Thyroid gland (tissue), 4 donors: ENCODE data around the gene JAG1. TPM values are rescaled to one million over a fixed set of nuclear protein-coding genes. Genes with fewer than 3 reads are reported as not detected.

Source experiments
- DNase-seq, 2 donors: peaks; one replicate each; pipeline ENCODE4 v3.0.0-alpha.2; 2019
- H3K27ac ChIP-seq, 3 donors: fragments of 200-600 bp; sonication (generic); 1 replicate in 2 of 3; 2 replicates in 1 of 3; pipeline ENCODE4 v1.5.1; 2016 to 2019; ENCODE audit warnings: mild to moderate bottlenecking in 1 of 3, moderate library complexity in 1 of 3
- H3K27me3 ChIP-seq: fragments of 200-600 bp; sonication (generic); one replicate; pipeline ENCODE4 v1.5.1; 2019
- H3K36me3 ChIP-seq, 2 donors: fragments of 200-600 bp; sonication (generic); one replicate each; pipeline ENCODE4 v1.5.1; 2016 to 2019
- H3K4me1 ChIP-seq, 2 donors: fragments of 200-600 bp; sonication (generic); one replicate each; pipeline ENCODE4 v1.5.1; 2017 to 2019
- H3K4me3 ChIP-seq, 3 donors: fragments of 200-600 bp; sonication (generic); replicated peaks in 1 of 3; 1 replicate in 2 of 3; 2 replicates in 1 of 3; pipeline ENCODE4 v1.5.1; 2016; ENCODE audit warnings: mild to moderate bottlenecking in 1 of 3
- H3K9me3 ChIP-seq: fragments of 200-600 bp; sonication (generic); one replicate; pipeline ENCODE4 v1.5.1; 2017
- POLR2A ChIP-seq, 2 donors: fragments of 450-650 bp; IDR thresholded peaks; one replicate each; pipeline ENCODE4 v1.6.1; 2017; ENCODE audit warnings: antibody characterized with exemption in 2 of 2, mild to moderate bottlenecking in 2 of 2, moderate library complexity in 1 of 2
- WGBS, 2 donors: methylation state at CpG; one replicate each; pipeline ENCODE4 v1.1.5; 2017; 5-methylcytosine and 5-hydroxymethylcytosine counted together
- intact Hi-C: fragments of 100-400 bp; cut with DNase I; formaldehyde crosslinking; loops from one replicate; pipeline ENCODE4 v1.15.1; 2023
- total RNA-seq, 4 donors: library from RNA; depleted of rRNA; stranded (reverse); fragments of >200 nt; gene quantifications; one replicate each; pipeline ENCODE4 v1.2.3, GENCODE V29; 2016
- TF ChIP-seq, protein P1 (sequence below), 6 experiments: fragments of 200-600 bp in 3 of 6; fragments of 450-650 bp in 3 of 6; sonication (generic) in 3 of 6; IDR thresholded peaks; one replicate each; pipeline ENCODE4 v1.5.1; 2016 to 2019; ENCODE audit warnings: antibody characterized with exemption in 6 of 6, mild to moderate bottlenecking in 2 of 6, inconsistent platforms in 1 of 6, moderate library complexity in 1 of 6

Gene JAG1
- total RNA-seq, 4 donors from 2014 or later: 41.2 to 67.9 (median 46.2) TPM

DNA sequence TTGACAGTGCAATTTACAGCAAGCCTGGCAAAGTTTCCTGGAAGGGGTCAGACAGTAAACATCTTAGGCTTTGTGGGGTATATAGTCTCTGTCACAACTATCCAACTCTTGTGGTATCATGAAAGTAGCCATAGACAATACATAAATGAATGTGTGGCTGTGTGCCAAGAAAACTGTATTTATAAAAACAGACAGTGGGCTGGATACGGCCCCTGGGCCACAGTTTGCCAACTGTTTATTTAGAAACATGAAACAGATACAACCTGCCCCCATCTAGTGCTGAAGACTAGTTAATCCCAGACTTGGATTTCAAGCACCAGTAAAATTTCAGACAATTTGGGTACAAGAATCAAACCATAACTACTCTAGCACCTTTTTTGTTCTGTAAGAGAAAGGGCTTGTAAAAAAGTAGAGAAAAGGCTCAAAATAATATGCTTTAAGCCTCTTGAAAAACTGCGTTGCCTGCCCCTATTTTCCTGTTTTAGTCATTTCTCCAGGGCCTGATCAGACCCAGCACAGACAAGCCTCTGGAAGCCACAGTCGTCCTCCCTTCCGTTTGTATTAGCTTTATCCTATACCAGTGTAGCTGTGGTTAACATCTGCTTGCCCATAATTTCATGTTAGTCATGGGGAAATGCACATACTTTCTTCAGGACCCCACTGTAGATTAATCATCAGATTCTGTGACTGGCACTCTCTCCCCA lies 30.8 kb downstream of the JAG1 start:
- Histone ChIP-seq H3K36me3 (peaks cover 88% of the 10 kb centered on the region in 2 donors), H3K9me3 (no peaks in the 10 kb centered on the region), H3K27ac (peak overlapping the region in 2 of 3 donors; percentile 19 to 55), H3K4me3 (no peak overlapping the region), H3K4me1 (peaks cover 5 to 20% of the 10 kb centered on the region in 2 donors), H3K27me3 (no peaks in the 10 kb centered on the region)
- TF ChIP-seq, protein P1, sequence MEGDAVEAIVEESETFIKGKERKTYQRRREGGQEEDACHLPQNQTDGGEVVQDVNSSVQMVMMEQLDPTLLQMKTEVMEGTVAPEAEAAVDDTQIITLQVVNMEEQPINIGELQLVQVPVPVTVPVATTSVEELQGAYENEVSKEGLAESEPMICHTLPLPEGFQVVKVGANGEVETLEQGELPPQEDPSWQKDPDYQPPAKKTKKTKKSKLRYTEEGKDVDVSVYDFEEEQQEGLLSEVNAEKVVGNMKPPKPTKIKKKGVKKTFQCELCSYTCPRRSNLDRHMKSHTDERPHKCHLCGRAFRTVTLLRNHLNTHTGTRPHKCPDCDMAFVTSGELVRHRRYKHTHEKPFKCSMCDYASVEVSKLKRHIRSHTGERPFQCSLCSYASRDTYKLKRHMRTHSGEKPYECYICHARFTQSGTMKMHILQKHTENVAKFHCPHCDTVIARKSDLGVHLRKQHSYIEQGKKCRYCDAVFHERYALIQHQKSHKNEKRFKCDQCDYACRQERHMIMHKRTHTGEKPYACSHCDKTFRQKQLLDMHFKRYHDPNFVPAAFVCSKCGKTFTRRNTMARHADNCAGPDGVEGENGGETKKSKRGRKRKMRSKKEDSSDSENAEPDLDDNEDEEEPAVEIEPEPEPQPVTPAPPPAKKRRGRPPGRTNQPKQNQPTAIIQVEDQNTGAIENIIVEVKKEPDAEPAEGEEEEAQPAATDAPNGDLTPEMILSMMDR (IDR thresholded peaks at IDR 0.05): no peak
- no peak for TF ChIP-seq POLR2A (IDR thresholded peaks at IDR 0.05)
- DNase-seq: no peak
- 52 to 64% methylated on average over 4 of the region's 4 CpGs for WGBS, 2 donors
- intact Hi-C loops: no loop called here

DNA sequence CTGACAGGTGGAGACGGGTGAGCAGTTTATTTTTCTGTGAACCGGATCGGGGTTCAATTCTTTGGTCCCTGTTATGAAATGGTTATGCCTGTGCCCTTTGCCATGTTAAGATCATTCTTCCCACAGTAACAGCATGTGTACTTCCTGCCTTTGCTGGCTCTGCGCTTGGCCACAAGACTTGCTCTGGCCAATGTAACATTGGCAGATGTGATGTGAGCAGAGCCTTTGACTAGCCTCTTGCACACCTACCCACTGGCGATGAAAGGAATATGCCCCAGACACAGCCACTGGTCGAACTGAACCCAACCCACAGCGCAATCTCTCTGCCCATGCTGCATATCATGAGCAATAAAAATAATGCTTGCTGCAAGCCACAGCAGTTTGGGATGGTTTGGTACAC lies 31.9 kb downstream of the JAG1 start:
- DNase-seq: no peak
- H3K27me3 ChIP-seq: no peaks in the 10 kb centered on the region
- H3K27ac ChIP-seq: no peak overlapping the region
- TF ChIP-seq, protein P1 (IDR thresholded peaks at IDR 0.05): no peak
- TF ChIP-seq POLR2A (IDR thresholded peaks at IDR 0.05): no peak
- no peak overlapping the region for H3K4me3 ChIP-seq
- H3K9me3 ChIP-seq: no peaks in the 10 kb centered on the region
- WGBS, 2 donors: 90 to 94% methylated on average over 7 of the region's 7 CpGs
- peaks cover 77 to 79% of the 10 kb centered on the region in 2 donors for H3K36me3 ChIP-seq
- peaks cover 16 to 30% of the 10 kb centered on the region in 2 donors for H3K4me1 ChIP-seq
- intact Hi-C loops: no loop called here

DNA sequence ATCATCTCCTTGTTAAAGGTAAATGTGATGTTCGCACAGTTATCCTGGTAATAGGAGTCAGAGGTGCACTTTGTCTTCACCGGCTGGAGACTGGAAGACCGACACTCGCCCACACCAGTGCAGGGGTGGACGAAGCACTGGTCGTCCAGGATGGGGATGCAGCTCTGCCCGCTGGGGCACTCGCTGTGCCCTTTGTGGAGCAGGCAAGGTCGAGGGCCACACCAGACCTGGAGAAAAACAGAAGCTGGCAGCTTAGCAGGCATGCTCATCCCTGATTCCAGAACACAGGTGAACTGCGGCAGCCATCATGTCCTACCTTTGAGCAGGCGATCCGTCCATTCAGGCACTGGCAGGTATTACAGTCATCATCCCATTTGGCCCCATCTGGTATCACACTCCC lies 32.3 kb downstream of the JAG1 start:
- WGBS, 2 donors: 93 to 98% methylated on average over 12 of the region's 12 CpGs
- DNase-seq: no peak
- TF ChIP-seq, protein P1 (IDR thresholded peaks at IDR 0.05): no peak
- Histone ChIP-seq H3K27me3 (no peaks in the 10 kb centered on the region), H3K36me3 (peaks cover 73 to 74% of the 10 kb centered on the region in 2 donors), H3K4me3 (no peak overlapping the region), H3K4me1 (peaks cover 21 to 35% of the 10 kb centered on the region in 2 donors), H3K9me3 (no peaks in the 10 kb centered on the region), H3K27ac (no peak overlapping the region)
- intact Hi-C loops: no loop called here

DNA sequence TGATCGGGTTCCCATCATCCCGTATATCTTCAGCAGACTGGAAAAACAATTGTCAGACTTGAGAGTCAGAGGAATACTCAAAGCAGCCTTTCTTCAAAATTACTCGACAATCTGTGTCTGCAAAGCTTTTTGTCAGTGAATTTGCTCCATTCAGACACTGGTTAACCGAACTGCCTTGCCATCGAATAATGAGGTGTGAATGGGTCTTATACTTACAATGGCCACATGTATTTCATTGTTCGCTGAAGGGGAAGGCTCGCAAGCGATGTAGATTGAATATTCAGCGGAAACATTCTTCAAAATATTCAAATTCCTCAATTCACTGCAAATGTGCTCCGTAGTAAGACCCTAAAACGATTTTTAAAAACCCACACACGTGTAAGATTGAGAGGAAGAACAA lies 32.9 kb downstream of the JAG1 start:
- H3K36me3 ChIP-seq: peaks cover 67 to 69% of the 10 kb centered on the region in 2 donors
- no peak overlapping the region for H3K4me3 ChIP-seq
- H3K4me1 ChIP-seq: peaks cover 26 to 40% of the 10 kb centered on the region in 2 donors
- peak overlapping the region in 1 of 3 donors; percentile 5 for H3K27ac ChIP-seq
- intact Hi-C loops: no loop called here
- H3K27me3 ChIP-seq: no peaks in the 10 kb centered on the region
- H3K9me3 ChIP-seq: no peaks in the 10 kb centered on the region
- WGBS, 2 donors: 92 to 93% methylated on average over 12 of the region's 12 CpGs
- DNase-seq: no peak
- TF ChIP-seq POLR2A (IDR thresholded peaks at IDR 0.05): no peak
- TF ChIP-seq, protein P1 (IDR thresholded peaks at IDR 0.05): no peak

DNA sequence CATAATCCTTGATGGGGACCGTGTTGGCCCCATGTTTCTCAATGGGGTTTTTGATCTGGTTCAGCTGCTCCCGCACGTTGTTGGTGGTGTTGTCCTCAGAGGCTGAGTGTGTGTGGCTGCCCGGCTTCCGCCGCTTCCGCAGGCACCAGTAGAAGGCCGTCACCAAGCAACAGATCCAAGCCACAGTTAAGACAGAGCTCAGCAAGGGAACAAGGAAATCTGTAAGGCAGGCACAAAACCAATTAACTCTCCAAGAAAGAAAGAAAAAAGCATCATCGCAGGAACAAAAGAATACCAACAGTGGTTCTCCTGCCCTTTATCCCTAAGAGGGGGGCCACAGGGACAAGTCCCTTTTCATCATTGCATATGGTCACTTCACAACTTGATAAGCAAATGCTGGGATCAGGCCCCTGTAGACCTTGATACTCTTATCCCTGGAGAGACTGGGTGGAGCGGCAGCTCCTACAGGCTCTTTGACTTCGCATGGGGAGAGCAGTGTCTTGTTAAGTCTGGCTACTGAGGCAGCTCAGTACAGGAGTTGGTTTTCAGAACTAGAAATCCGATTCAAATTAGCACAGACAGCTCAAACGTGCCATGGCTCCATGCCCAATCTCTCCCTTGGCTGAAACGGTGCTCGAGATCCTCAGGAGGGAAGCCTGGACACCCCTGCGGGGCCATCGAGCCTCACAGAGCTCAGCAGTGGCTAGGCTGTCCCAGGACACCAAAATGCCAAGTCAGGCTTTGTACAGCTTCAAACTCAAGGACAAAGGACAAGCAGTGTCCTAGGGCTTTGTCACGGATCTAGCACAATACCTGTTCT lies 33.9 kb downstream of the JAG1 start:
- DNase-seq: peak in 1 of 2 donors; percentile 37
- Histone ChIP-seq H3K27ac (peak overlapping the region; percentile 4 to 35 (median 29)), H3K36me3 (peaks cover 58 to 60% of the 10 kb centered on the region in 2 donors), H3K4me1 (peaks cover 36 to 50% of the 10 kb centered on the region in 2 donors), H3K4me3 (no peak overlapping the region), H3K27me3 (no peaks in the 10 kb centered on the region), H3K9me3 (no peaks in the 10 kb centered on the region)
- no peak for TF ChIP-seq POLR2A (IDR thresholded peaks at IDR 0.05)
- TF ChIP-seq, protein P1 (IDR thresholded peaks at IDR 0.05): no peak
- 69 to 81% methylated on average over 12 to 18 of the region's 18 CpGs for WGBS, 2 donors
- intact Hi-C loops: no loop called here
